HUES6 (cell line): ENCODE results near the gene WFDC10B.
"Not testable (repeated sequence)": the region's sequence is repeated elsewhere in the genome, so short reads cannot be mapped to it uniquely, and the experiment has no call there.

ENCODE experiments used
- H3K27ac ChIP-seq: 2 replicates; pipeline ENCODE4 v1.7.0; 2013; ENCODE audit warnings: low read depth, mild to moderate bottlenecking, low read length, inconsistent platforms
- H3K27me3 ChIP-seq: 2 replicates; pipeline ENCODE4 v1.6.1; 2013; ENCODE audit warnings: low read length; ENCODE audit not compliant: control insufficient read depth, insufficient read depth
- H3K36me3 ChIP-seq: 2 replicates; pipeline ENCODE4 v1.6.1; 2013; ENCODE audit warnings: low read length; ENCODE audit not compliant: control insufficient read depth, insufficient read depth
- H3K4me1 ChIP-seq: 2 replicates; pipeline ENCODE4 v1.6.1; 2013; ENCODE audit warnings: low read length; ENCODE audit not compliant: control insufficient read depth, insufficient read depth
- H3K4me3 ChIP-seq: 2 replicates; pipeline ENCODE4 v1.5.1; 2013; ENCODE audit warnings: low read depth, low read length
- H3K9ac ChIP-seq: one replicate; pipeline ENCODE4 v1.6.1; 2013; ENCODE audit warnings: mild to moderate bottlenecking, low read length
- H3K9me3 ChIP-seq: 2 replicates; pipeline ENCODE4 v1.6.1; 2013; ENCODE audit warnings: low read depth, low read length; ENCODE audit not compliant: control insufficient read depth, insufficient read depth

WFDC10B gene

GRCh38 chr20:45649312-45649863 is 55.4 kb downstream of the WFDC10B start:
- peaks cover 28% of the 10 kb centered on the region for H3K9me3 ChIP-seq
- no peaks in the 10 kb centered on the region for H3K4me1 ChIP-seq
- H3K9ac ChIP-seq: no peak overlapping the region
- no peaks in the 10 kb centered on the region for H3K36me3 ChIP-seq
- no peak overlapping the region for H3K27ac ChIP-seq
- H3K27me3 ChIP-seq: no peaks in the 10 kb centered on the region
- no peak overlapping the region for H3K4me3 ChIP-seq

GRCh38 chr20:45647441-45648050 is 57.3 kb downstream of the WFDC10B start:
- Histone ChIP-seq H3K4me1 (no peaks in the 10 kb centered on the region), H3K27me3 (no peaks in the 10 kb centered on the region), H3K27ac (no peak overlapping the region), H3K9ac (no peak overlapping the region), H3K36me3 (no peaks in the 10 kb centered on the region), H3K4me3 (no peak overlapping the region), H3K9me3 (peaks cover 28% of the 10 kb centered on the region)

- Histone ChIP-seq H3K4me1 (no peaks in the 10 kb centered on the region), H3K9ac (no peak overlapping the region), H3K27ac (no peak overlapping the region), H3K9me3 (peaks cover 25% of the 10 kb centered on the region), H3K4me3 (no peak overlapping the region), H3K36me3 (no peaks in the 10 kb centered on the region), H3K27me3 (no peaks in the 10 kb centered on the region)
These were observed 57.9 kb downstream of the WFDC10B start for GRCh38 chr20:45646875-45647274.

DNA sequence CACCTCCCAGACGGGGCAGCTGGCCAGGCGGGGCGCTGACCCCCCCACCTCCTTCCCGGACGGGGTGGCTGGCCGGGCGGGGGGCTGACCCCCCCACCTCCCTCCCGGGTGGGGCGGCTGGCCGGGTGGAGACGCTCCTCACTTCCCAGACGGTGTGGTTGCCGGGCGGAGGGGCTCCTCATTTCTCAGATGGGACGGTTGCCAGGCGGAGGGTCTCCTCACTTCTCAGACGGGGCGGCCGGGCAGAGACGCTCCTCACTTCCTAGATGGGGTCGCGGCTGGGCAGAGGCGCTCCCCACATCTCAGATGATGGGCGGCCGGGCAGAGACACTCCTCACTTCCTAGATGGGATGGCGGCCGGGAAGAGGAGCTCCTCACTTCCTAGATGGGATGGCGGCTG is 59.0 kb downstream of the WFDC10B start:
- not testable (repeated sequence) for H3K4me1 ChIP-seq, H3K9ac ChIP-seq, H3K27me3 ChIP-seq, H3K36me3 ChIP-seq, H3K27ac ChIP-seq, H3K4me3 ChIP-seq
- peaks cover 15% of the 10 kb centered on the region for H3K9me3 ChIP-seq

- H3K27ac ChIP-seq, H3K36me3 ChIP-seq, H3K27me3 ChIP-seq, H3K4me1 ChIP-seq, H3K9me3 ChIP-seq, H3K4me3 ChIP-seq, H3K9ac ChIP-seq: not testable (repeated sequence)
These were observed 63.7 kb downstream of the WFDC10B start for GRCh38 chr20:45641076-45641475.

DNA sequence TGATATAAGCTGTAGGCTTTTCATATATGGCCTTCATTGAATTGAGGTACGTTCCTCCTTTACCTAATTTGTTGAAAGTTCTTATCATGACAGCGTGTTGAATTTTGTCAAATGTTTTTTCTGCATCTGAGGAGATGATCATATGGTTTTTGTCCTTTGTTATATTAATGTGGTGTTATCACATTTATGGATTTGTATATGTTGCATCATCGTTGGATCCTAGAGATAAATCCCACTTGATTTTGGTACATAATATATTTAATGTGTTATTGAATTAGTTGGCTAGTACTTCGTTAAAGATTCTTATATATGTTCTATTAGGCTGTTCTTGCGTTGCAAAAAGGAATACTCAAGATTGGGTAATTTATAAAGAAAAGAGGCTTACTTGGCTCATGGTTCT is 65.1 kb downstream of the WFDC10B start:
- no peaks in the 10 kb centered on the region for H3K36me3 ChIP-seq
- no peak overlapping the region for H3K4me3 ChIP-seq
- no peak overlapping the region for H3K9ac ChIP-seq
- H3K27ac ChIP-seq: no peak overlapping the region
- no peaks in the 10 kb centered on the region for H3K4me1 ChIP-seq
- peaks cover 2% of the 10 kb centered on the region; the same call in 1 of the 2 replicates for H3K9me3 ChIP-seq
- H3K27me3 ChIP-seq: no peaks in the 10 kb centered on the region

- no peak overlapping the region for H3K9ac ChIP-seq
- no peak overlapping the region for H3K27ac ChIP-seq
- peaks cover 2% of the 10 kb centered on the region; the same call in 1 of the 2 replicates for H3K9me3 ChIP-seq
- no peak overlapping the region for H3K4me3 ChIP-seq
- no peaks in the 10 kb centered on the region for H3K27me3 ChIP-seq
- H3K36me3 ChIP-seq: no peaks in the 10 kb centered on the region
- no peaks in the 10 kb centered on the region for H3K4me1 ChIP-seq
These were observed 68.3 kb downstream of the WFDC10B start for GRCh38 chr20:45636513-45636912.
